Measurements from ENCODE around the gene CARMIL3. TPM values are rescaled to one million over a fixed set of nuclear protein-coding genes. Genes with fewer than 3 reads are reported as not detected.

The CARMIL3 gene
- total RNA-seq, 1 donor from 2014 or later: 0.11 TPM

DNA sequence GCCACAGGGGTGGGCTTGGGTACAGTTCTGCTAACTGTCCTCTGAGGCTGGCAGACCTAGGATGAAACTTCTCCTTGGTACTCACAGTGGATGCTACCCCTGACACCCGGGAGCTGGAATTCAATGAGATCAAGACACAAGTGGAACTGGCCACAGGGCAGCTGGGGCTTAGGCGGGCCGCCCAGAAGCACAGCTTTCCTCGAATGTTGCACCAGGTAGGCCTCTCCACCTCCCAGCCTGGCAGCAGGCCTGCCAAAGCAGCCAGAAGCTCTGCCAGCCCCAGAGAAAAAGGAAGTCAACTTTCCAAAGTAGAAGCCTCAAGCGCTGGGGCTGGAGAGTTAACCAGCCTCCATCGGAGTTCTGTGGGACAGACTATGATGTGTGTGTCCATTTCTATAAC is 65.4 kb downstream of the CARMIL3 start:
- TF ChIP-seq, protein P1, sequence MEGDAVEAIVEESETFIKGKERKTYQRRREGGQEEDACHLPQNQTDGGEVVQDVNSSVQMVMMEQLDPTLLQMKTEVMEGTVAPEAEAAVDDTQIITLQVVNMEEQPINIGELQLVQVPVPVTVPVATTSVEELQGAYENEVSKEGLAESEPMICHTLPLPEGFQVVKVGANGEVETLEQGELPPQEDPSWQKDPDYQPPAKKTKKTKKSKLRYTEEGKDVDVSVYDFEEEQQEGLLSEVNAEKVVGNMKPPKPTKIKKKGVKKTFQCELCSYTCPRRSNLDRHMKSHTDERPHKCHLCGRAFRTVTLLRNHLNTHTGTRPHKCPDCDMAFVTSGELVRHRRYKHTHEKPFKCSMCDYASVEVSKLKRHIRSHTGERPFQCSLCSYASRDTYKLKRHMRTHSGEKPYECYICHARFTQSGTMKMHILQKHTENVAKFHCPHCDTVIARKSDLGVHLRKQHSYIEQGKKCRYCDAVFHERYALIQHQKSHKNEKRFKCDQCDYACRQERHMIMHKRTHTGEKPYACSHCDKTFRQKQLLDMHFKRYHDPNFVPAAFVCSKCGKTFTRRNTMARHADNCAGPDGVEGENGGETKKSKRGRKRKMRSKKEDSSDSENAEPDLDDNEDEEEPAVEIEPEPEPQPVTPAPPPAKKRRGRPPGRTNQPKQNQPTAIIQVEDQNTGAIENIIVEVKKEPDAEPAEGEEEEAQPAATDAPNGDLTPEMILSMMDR (IDR thresholded peaks at IDR 0.05; ENCODE audit: borderline replicate concordance): no peak
- H3K27ac ChIP-seq (replicated peaks): no peak overlapping the region
- no peak overlapping the region for H3K4me3 ChIP-seq
- peaks cover 35% of the 10 kb centered on the region for H3K4me1 ChIP-seq
- peaks cover 60% of the 10 kb centered on the region for H3K36me3 ChIP-seq
- intact Hi-C loops (cut with micrococcal nuclease): no loop called here
- DNase-seq: no peak
- H3K9me3 ChIP-seq (replicated peaks): no peaks in the 10 kb centered on the region
- H3K27me3 ChIP-seq (ENCODE audit: low read depth): no peaks in the 10 kb centered on the region

Other genes starting within 250 kb of the CARMIL3 start
- gene DHRS4, start 98.2 kb upstream of the CARMIL3 start, total RNA-seq: 30.8 TPM
- 15.7 TPM for gene DHRS4L2, start 63.1 kb upstream of the CARMIL3 start, total RNA-seq
- gene CPNE6, start 19.6 kb downstream of the CARMIL3 start, total RNA-seq: not detected
- 3.1 TPM for gene PCK2, start 42.3 kb downstream of the CARMIL3 start, total RNA-seq
- gene DCAF11, start 62.8 kb downstream of the CARMIL3 start, total RNA-seq: 74.7 TPM
- gene NRL, start 62.9 kb downstream of the CARMIL3 start, total RNA-seq: 1.5 TPM
- gene FITM1, start 78.7 kb downstream of the CARMIL3 start, total RNA-seq: 148 TPM
- 108 TPM for gene PSME1, start 84.2 kb downstream of the CARMIL3 start, total RNA-seq
- gene EMC9, start 89.6 kb downstream of the CARMIL3 start, total RNA-seq: 14.5 TPM
- gene PSME2, start 94.6 kb downstream of the CARMIL3 start, total RNA-seq: 89.7 TPM
- 34.8 TPM for gene RNF31, start 95.5 kb downstream of the CARMIL3 start, total RNA-seq
- gene IRF9, start 109.3 kb downstream of the CARMIL3 start, total RNA-seq: 24.0 TPM
- gene REC8, start 120.1 kb downstream of the CARMIL3 start, total RNA-seq: 1.6 TPM
- 13.3 TPM for gene IPO4, start 136.8 kb downstream of the CARMIL3 start, total RNA-seq
- gene TM9SF1, start 143.4 kb downstream of the CARMIL3 start, total RNA-seq: 22.2 TPM
- gene TSSK4, start 153.7 kb downstream of the CARMIL3 start, total RNA-seq: not detected
- gene CHMP4A, start 161.5 kb downstream of the CARMIL3 start, total RNA-seq: 33.1 TPM
- gene MDP1, start 164.1 kb downstream of the CARMIL3 start, total RNA-seq: 16.6 TPM
- 214 TPM for gene NEDD8, start 180.4 kb downstream of the CARMIL3 start, total RNA-seq
- gene GMPR2, start 180.9 kb downstream of the CARMIL3 start, total RNA-seq: 29.7 TPM
- 30.6 TPM for gene TINF2, start 190.6 kb downstream of the CARMIL3 start, total RNA-seq
- 0.96 TPM for gene TGM1, start 211.2 kb downstream of the CARMIL3 start, total RNA-seq
- 22.3 TPM for gene RABGGTA, start 219.6 kb downstream of the CARMIL3 start, total RNA-seq
- gene DHRS1, start 247.8 kb downstream of the CARMIL3 start, total RNA-seq: 6.9 TPM
- 23.4 TPM for gene NOP9, start 247.8 kb downstream of the CARMIL3 start, total RNA-seq

Data from left ventricle myocardium inferior (tissue), 1 donor.